Measurements from ENCODE around the gene SPG7.

SPG7 gene

GRCh38 chr16:89550421-89551007 is 42.3 kb downstream of the SPG7 start:
- DNase-seq (ENCODE audit: low read depth): no peak
- no peak overlapping the region for H3K4me3 ChIP-seq (ENCODE audit: low read length)
- TF ChIP-seq CTCF (IDR thresholded peaks at IDR 0.05; ENCODE audit: insufficient read depth, low read depth, low read length, missing control alignments): no peak

GRCh38 chr16:89552329-89552728 is 44.1 kb downstream of the SPG7 start:
- H3K4me3 ChIP-seq (ENCODE audit: low read length): no peak overlapping the region
- TF ChIP-seq CTCF (IDR thresholded peaks at IDR 0.05; ENCODE audit: insufficient read depth, low read depth, low read length, missing control alignments): no peak
- no peak for DNase-seq (ENCODE audit: low read depth)

- no peak for DNase-seq (ENCODE audit: low read depth)
- no peak for TF ChIP-seq CTCF (IDR thresholded peaks at IDR 0.05; ENCODE audit: insufficient read depth, low read depth, low read length, missing control alignments)
Observed at GRCh38 chr16:89552913-89553312, 44.7 kb downstream of the SPG7 start.

GRCh38 chr16:89553733-89554132 is 45.5 kb downstream of the SPG7 start:
- H3K4me3 ChIP-seq (ENCODE audit: low read length): no peak overlapping the region
- no peak for DNase-seq (ENCODE audit: low read depth)
- TF ChIP-seq CTCF (IDR thresholded peaks at IDR 0.05; ENCODE audit: insufficient read depth, low read depth, low read length, missing control alignments): no peak

More at GRCh38 chr16:89552913-89553312, 44.7 kb downstream of the SPG7 start:
- H3K4me3 ChIP-seq (ENCODE audit: low read length): no peak overlapping the region

GRCh38 chr16:89554343-89554742 is 46.1 kb downstream of the SPG7 start:
- H3K4me3 ChIP-seq (ENCODE audit: low read length): no peak overlapping the region
- no peak for DNase-seq (ENCODE audit: low read depth)
- TF ChIP-seq CTCF (IDR thresholded peaks at IDR 0.05; ENCODE audit: insufficient read depth, low read depth, low read length, missing control alignments): no peak

- TF ChIP-seq CTCF (IDR thresholded peaks at IDR 0.05; ENCODE audit: insufficient read depth, low read depth, low read length, missing control alignments): no peak
Observed at GRCh38 chr16:89555265-89555664, 47.1 kb downstream of the SPG7 start.

GRCh38 chr16:89555780-89556179 is 47.6 kb downstream of the SPG7 start:
- TF ChIP-seq CTCF (IDR thresholded peaks at IDR 0.05; ENCODE audit: insufficient read depth, low read depth, low read length, missing control alignments): no peak
- H3K4me3 ChIP-seq (ENCODE audit: low read length): no peak overlapping the region
- DNase-seq (ENCODE audit: low read depth): no peak

More at GRCh38 chr16:89555265-89555664, 47.1 kb downstream of the SPG7 start:
- no peak for DNase-seq (ENCODE audit: low read depth)
- no peak overlapping the region for H3K4me3 ChIP-seq (ENCODE audit: low read length)
